ENCODE results near the gene ARHGAP18.

DNA sequence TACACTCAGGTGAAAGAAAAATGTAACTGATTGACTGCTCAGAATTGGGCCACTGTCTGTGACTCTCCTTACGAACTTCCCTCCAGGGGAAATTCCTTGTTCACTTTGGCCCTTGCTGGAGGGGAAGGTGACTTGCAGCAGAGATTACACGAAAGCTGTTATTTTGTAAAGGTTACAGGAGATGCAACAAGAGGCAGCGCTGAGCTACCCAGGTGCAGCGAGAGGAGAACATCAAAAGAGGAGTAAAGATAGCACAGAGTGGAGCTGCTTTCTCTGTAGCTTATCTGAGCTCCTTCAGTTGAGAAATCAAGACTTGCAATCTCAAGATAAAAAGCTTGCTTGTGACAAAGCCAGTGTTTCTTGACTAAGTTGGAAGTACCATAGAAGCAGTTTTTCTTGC is 144.6 kb downstream of the ARHGAP18 start:
- TF ChIP-seq, protein P1, sequence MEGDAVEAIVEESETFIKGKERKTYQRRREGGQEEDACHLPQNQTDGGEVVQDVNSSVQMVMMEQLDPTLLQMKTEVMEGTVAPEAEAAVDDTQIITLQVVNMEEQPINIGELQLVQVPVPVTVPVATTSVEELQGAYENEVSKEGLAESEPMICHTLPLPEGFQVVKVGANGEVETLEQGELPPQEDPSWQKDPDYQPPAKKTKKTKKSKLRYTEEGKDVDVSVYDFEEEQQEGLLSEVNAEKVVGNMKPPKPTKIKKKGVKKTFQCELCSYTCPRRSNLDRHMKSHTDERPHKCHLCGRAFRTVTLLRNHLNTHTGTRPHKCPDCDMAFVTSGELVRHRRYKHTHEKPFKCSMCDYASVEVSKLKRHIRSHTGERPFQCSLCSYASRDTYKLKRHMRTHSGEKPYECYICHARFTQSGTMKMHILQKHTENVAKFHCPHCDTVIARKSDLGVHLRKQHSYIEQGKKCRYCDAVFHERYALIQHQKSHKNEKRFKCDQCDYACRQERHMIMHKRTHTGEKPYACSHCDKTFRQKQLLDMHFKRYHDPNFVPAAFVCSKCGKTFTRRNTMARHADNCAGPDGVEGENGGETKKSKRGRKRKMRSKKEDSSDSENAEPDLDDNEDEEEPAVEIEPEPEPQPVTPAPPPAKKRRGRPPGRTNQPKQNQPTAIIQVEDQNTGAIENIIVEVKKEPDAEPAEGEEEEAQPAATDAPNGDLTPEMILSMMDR (conservative IDR thresholded peaks at IDR 0.05; ENCODE audit: low read depth in 2 of 2), result no peak
- TF ChIP-seq EZH2 (IDR thresholded peaks at IDR 0.05; ENCODE audit: low read depth, unreplicated experiment) (no peak), STAT1 (IDR thresholded peaks at IDR 0.05; ENCODE audit: unreplicated experiment) (no peak), POLR2AphosphoS5 (IDR thresholded peaks at IDR 0.05; ENCODE audit: low read depth) (no peak), NANOG (IDR thresholded peaks at IDR 0.05; ENCODE audit: borderline replicate concordance) (no peak)
- TF ChIP-seq, protein P2, sequence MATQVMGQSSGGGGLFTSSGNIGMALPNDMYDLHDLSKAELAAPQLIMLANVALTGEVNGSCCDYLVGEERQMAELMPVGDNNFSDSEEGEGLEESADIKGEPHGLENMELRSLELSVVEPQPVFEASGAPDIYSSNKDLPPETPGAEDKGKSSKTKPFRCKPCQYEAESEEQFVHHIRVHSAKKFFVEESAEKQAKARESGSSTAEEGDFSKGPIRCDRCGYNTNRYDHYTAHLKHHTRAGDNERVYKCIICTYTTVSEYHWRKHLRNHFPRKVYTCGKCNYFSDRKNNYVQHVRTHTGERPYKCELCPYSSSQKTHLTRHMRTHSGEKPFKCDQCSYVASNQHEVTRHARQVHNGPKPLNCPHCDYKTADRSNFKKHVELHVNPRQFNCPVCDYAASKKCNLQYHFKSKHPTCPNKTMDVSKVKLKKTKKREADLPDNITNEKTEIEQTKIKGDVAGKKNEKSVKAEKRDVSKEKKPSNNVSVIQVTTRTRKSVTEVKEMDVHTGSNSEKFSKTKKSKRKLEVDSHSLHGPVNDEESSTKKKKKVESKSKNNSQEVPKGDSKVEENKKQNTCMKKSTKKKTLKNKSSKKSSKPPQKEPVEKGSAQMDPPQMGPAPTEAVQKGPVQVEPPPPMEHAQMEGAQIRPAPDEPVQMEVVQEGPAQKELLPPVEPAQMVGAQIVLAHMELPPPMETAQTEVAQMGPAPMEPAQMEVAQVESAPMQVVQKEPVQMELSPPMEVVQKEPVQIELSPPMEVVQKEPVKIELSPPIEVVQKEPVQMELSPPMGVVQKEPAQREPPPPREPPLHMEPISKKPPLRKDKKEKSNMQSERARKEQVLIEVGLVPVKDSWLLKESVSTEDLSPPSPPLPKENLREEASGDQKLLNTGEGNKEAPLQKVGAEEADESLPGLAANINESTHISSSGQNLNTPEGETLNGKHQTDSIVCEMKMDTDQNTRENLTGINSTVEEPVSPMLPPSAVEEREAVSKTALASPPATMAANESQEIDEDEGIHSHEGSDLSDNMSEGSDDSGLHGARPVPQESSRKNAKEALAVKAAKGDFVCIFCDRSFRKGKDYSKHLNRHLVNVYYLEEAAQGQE (IDR thresholded peaks at IDR 0.05; ENCODE audit: unreplicated experiment), result no peak
